Measurements from ENCODE around the gene SLC25A30.

DNA sequence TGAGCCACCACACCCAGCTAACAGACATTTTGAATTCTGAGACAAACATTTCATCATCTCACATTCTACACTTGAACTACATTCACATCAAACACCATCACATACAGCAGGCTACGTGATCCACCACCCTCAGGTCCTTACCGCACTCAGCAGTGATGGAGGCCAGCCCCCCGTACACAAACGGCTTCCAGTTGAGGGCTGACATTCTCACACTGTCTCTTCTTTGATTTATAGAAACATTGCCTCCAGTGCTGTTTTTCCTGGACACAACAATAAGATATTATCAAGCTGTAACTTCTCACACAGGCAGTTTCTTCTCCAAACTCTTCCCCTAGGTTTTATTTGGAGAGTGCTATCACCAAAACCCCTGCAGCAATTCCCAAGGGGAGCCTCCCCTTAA lies 7.0 kb downstream of the SLC25A30 start:
- TF ChIP-seq, protein P1, sequence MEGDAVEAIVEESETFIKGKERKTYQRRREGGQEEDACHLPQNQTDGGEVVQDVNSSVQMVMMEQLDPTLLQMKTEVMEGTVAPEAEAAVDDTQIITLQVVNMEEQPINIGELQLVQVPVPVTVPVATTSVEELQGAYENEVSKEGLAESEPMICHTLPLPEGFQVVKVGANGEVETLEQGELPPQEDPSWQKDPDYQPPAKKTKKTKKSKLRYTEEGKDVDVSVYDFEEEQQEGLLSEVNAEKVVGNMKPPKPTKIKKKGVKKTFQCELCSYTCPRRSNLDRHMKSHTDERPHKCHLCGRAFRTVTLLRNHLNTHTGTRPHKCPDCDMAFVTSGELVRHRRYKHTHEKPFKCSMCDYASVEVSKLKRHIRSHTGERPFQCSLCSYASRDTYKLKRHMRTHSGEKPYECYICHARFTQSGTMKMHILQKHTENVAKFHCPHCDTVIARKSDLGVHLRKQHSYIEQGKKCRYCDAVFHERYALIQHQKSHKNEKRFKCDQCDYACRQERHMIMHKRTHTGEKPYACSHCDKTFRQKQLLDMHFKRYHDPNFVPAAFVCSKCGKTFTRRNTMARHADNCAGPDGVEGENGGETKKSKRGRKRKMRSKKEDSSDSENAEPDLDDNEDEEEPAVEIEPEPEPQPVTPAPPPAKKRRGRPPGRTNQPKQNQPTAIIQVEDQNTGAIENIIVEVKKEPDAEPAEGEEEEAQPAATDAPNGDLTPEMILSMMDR (IDR thresholded peaks at IDR 0.05; ENCODE audit: insufficient read depth, low read length): no peak
- TF ChIP-seq, protein P2, sequence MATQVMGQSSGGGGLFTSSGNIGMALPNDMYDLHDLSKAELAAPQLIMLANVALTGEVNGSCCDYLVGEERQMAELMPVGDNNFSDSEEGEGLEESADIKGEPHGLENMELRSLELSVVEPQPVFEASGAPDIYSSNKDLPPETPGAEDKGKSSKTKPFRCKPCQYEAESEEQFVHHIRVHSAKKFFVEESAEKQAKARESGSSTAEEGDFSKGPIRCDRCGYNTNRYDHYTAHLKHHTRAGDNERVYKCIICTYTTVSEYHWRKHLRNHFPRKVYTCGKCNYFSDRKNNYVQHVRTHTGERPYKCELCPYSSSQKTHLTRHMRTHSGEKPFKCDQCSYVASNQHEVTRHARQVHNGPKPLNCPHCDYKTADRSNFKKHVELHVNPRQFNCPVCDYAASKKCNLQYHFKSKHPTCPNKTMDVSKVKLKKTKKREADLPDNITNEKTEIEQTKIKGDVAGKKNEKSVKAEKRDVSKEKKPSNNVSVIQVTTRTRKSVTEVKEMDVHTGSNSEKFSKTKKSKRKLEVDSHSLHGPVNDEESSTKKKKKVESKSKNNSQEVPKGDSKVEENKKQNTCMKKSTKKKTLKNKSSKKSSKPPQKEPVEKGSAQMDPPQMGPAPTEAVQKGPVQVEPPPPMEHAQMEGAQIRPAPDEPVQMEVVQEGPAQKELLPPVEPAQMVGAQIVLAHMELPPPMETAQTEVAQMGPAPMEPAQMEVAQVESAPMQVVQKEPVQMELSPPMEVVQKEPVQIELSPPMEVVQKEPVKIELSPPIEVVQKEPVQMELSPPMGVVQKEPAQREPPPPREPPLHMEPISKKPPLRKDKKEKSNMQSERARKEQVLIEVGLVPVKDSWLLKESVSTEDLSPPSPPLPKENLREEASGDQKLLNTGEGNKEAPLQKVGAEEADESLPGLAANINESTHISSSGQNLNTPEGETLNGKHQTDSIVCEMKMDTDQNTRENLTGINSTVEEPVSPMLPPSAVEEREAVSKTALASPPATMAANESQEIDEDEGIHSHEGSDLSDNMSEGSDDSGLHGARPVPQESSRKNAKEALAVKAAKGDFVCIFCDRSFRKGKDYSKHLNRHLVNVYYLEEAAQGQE (IDR thresholded peaks at IDR 0.05; ENCODE audit: insufficient replicate concordance, low read depth): no peak
- no peak for TF ChIP-seq POLR2AphosphoS5 (IDR thresholded peaks at IDR 0.05; ENCODE audit: low read depth)
- TF ChIP-seq GABPA (IDR thresholded peaks at IDR 0.05; ENCODE audit: low read depth): no peak

All from HL-60 (cell line).